ENCODE measurements around the gene ELMO1. TPM values are rescaled to one million over a fixed set of nuclear protein-coding genes. Genes with fewer than 3 reads are reported as not detected.

The ELMO1 gene
- total and polyA plus RNA-seq, 4 donors, result 29.2 to 98.3 (median 86.8) TPM

DNA sequence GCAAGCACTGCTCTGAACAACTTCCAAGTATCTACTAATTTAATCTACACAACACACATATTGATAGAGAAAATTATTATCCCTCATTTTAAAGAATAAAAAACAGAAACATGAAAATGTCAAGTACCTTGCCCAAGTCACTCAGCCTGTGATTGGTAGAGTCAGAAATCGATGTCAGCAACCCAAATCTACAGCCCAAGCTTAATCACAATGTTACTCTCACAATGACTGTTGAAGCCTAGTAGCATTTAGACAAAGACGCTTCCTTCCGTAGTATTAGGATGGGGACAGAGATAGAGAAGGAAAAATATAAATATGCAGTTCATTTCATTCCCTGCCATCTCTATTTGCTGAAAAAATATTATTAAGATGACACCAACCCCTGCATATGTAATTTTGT, 242.5 kb downstream of the ELMO1 start:
- H3K27ac ChIP-seq (ENCODE audit: low read depth, low read length), result no peak overlapping the region
- WGBS (ENCODE audit: insufficient coverage), result 100% methylated on average over 1 of the region's 3 CpGs
- no peaks in the 10 kb centered on the region for H3K36me3 ChIP-seq (ENCODE audit: control insufficient read depth, insufficient read depth, low read length)
- H3K4me1 ChIP-seq (ENCODE audit: control insufficient read depth, insufficient read depth, low read length), result peaks cover 8% of the 10 kb centered on the region
- no peaks in the 10 kb centered on the region for H3K9me3 ChIP-seq (ENCODE audit: control insufficient read depth, insufficient read depth, low read length)
- H3K27me3 ChIP-seq (ENCODE audit: control insufficient read depth, insufficient read depth, low read length), result no peaks in the 10 kb centered on the region
- H3K4me3 ChIP-seq (ENCODE audit: low read depth, low read length), result no peak overlapping the region
- no peak for DNase-seq (ENCODE audit: low read depth in 4 of 6, low spot score in 6 of 6)

DNA sequence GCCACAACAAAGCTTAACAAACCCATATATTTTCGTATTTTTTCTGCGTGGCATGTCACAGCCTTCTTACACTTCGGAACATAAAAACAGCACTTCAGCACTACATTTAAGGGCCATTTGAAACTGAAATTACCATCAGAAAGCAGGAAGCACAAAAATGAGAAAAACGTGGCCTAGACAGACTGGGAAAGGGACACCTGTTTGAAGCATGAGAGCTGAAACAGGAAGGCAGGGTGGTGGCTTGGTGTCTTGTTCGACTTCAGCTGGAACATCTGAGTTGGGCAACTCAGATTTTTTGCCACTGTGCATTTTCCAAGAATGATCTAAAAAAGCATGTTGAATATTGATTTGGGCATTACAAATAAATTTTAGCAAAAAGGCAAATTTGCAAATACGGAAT, 243.2 kb downstream of the ELMO1 start:
- peaks cover 2% of the 10 kb centered on the region for H3K36me3 ChIP-seq (ENCODE audit: control insufficient read depth, insufficient read depth, low read length)
- WGBS (ENCODE audit: insufficient coverage), result 63% methylated on average over 5 of the region's 6 CpGs
- H3K4me3 ChIP-seq (ENCODE audit: low read depth, low read length), result no peak overlapping the region
- H3K9me3 ChIP-seq (ENCODE audit: control insufficient read depth, insufficient read depth, low read length), result no peaks in the 10 kb centered on the region
- no peak overlapping the region for H3K27ac ChIP-seq (ENCODE audit: low read depth, low read length)
- no peak for DNase-seq (ENCODE audit: low read depth in 4 of 6, low spot score in 6 of 6)
- no peaks in the 10 kb centered on the region for H3K27me3 ChIP-seq (ENCODE audit: control insufficient read depth, insufficient read depth, low read length)
- peaks cover 10% of the 10 kb centered on the region for H3K4me1 ChIP-seq (ENCODE audit: control insufficient read depth, insufficient read depth, low read length)

DNA sequence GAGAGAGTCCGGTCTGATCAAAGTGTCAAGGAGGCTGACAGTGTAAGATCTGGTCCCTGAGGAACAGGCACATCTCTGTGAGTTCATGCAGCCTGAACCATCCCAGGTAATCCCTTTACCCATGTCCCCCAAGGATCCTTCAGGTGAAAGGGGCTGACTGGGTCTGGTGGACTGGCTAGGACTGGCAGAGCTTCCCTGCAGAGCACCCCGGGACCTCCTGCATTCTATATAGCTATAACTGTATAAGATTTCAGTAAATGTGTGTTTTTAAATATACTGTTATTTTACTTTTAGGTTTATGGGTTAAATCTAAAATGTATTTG, 246.8 kb downstream of the ELMO1 start:
- Histone ChIP-seq H3K4me1 (ENCODE audit: control insufficient read depth, insufficient read depth, low read length) (peaks cover 24% of the 10 kb centered on the region), H3K27ac (ENCODE audit: low read depth, low read length) (no peak overlapping the region)

DNA sequence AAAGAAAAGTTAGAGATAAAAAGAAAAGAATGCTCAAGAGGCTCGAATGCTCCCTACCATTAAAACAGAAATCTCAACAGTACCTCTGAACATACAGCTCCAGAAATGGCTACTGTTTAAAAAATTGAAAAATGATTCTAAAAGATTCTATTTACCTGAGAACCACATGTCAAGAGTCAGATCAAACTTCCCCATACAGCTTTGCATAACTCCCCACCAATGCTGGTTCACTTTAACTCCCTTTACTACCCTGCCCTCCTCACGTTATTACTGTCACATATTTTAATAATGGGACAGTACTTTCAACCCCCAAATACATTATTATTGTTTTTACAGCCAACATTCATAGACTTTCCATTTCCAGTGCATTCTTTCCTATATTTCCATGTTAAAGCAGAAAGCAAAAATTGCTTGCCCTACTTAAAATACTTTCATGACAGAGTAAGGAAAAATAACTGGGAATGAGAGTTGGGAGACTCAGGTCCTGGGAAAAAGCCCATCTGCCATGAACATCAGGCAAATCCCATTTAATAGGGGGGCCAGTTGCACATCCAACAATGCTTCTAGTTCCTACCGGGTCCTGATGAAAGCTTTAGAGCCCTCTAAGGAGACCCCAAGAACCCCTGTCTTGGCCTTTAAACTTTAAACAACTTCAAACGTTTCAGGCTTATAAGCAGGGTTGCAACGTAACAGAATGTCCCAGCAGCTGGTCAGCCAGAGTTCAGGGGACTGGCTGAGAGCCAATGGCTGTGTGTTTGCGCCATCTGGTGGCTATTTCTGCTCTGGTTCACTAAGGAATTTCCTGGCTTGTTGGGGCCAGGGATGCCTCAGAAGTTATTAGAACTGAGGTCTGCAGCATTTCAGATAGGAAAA, 247.4 kb downstream of the ELMO1 start:
- Histone ChIP-seq H3K4me3 (ENCODE audit: low read depth, low read length) (no peak overlapping the region), H3K27ac (ENCODE audit: low read depth, low read length) (peak overlapping the region; percentile 65), H3K9me3 (ENCODE audit: control insufficient read depth, insufficient read depth, low read length) (no peaks in the 10 kb centered on the region), H3K36me3 (ENCODE audit: control insufficient read depth, insufficient read depth, low read length) (peaks cover 4% of the 10 kb centered on the region), H3K4me1 (ENCODE audit: control insufficient read depth, insufficient read depth, low read length) (peaks cover 26% of the 10 kb centered on the region), H3K27me3 (ENCODE audit: control insufficient read depth, insufficient read depth, low read length) (no peaks in the 10 kb centered on the region)
- peak in 5 of 6 donors; percentile 65 to 92 (median 78) for DNase-seq (ENCODE audit: low read depth in 4 of 6, low spot score in 6 of 6)
- WGBS (ENCODE audit: insufficient coverage), result 25% methylated on average over 5 of the region's 6 CpGs

More for the DNA sequence above, 246.8 kb downstream of the ELMO1 start:
- peaks cover 4% of the 10 kb centered on the region for H3K36me3 ChIP-seq (ENCODE audit: control insufficient read depth, insufficient read depth, low read length)
- DNase-seq (ENCODE audit: low read depth in 4 of 6, low spot score in 6 of 6), result no peak
- WGBS (ENCODE audit: insufficient coverage), result 60% methylated on average over 1 of the region's 2 CpGs
- H3K27me3 ChIP-seq (ENCODE audit: control insufficient read depth, insufficient read depth, low read length), result no peaks in the 10 kb centered on the region
- H3K9me3 ChIP-seq (ENCODE audit: control insufficient read depth, insufficient read depth, low read length), result no peaks in the 10 kb centered on the region
- H3K4me3 ChIP-seq (ENCODE audit: low read depth, low read length), result no peak overlapping the region

- H3K4me3 ChIP-seq (ENCODE audit: low read depth, low read length), result no peak overlapping the region
- no peak overlapping the region for H3K27ac ChIP-seq (ENCODE audit: low read depth, low read length)
- peaks cover 26% of the 10 kb centered on the region for H3K4me1 ChIP-seq (ENCODE audit: control insufficient read depth, insufficient read depth, low read length)
- DNase-seq (ENCODE audit: low read depth in 4 of 6, low spot score in 6 of 6), result peak in 5 of 6 donors; percentile 74 to 97 (median 85)
- no peaks in the 10 kb centered on the region for H3K27me3 ChIP-seq (ENCODE audit: control insufficient read depth, insufficient read depth, low read length)
- H3K9me3 ChIP-seq (ENCODE audit: control insufficient read depth, insufficient read depth, low read length), result no peaks in the 10 kb centered on the region
- H3K36me3 ChIP-seq (ENCODE audit: control insufficient read depth, insufficient read depth, low read length), result peaks cover 4% of the 10 kb centered on the region
- WGBS (ENCODE audit: insufficient coverage), result 0% methylated on average over 1 of the region's 6 CpGs
These were observed 249.7 kb downstream of the ELMO1 start for GRCh38 chr7:37198906-37199485.

DNA sequence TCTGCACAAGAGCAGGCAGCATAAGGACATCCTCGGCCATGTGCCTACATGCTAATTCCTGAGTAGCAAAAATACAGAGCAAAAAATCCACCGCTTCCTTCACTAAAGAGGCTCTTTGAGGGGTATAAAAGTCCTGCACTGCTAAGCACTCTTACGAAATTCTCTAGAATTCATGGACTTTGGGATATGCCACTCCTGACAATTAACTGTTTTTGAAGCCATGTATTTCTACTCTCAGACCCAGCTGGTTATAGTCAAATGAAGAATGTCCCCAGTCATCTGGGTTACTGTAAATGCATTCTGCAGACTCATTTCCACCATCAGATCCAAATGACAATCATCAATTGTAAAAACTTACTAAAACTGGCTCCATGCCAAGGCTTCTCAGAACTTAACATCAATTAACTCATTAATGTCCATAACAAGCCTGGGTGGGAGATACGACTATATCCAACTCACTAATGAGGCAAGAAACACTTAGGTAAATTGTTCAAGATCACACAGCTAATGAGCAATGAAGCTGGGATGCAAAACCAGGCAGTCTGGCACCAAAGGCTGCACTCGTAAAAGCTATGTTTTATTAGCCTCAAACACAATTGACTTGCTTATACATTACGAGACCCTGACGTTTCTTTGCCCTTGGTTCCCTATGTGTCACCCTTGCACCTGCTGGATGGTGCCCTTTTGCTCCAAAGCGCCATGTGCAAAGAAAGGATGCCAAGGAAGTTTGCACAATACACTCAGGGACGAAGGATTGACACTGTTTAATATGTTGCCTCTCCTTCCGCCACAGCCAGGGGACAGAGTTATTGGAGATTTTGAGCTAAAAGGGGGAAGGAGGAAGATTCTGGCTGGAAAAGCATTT, 250.4 kb downstream of the ELMO1 start:
- Histone ChIP-seq H3K9me3 (ENCODE audit: control insufficient read depth, insufficient read depth, low read length) (no peaks in the 10 kb centered on the region), H3K4me3 (ENCODE audit: low read depth, low read length) (no peak overlapping the region), H3K27me3 (ENCODE audit: control insufficient read depth, insufficient read depth, low read length) (no peaks in the 10 kb centered on the region), H3K36me3 (ENCODE audit: control insufficient read depth, insufficient read depth, low read length) (peaks cover 4% of the 10 kb centered on the region), H3K27ac (ENCODE audit: low read depth, low read length) (no peak overlapping the region), H3K4me1 (ENCODE audit: control insufficient read depth, insufficient read depth, low read length) (peaks cover 26% of the 10 kb centered on the region)
- DNase-seq (ENCODE audit: low read depth in 4 of 6, low spot score in 6 of 6), result peak in 2 of 6 donors; percentile 29 to 63
- WGBS (ENCODE audit: insufficient coverage), result 39% methylated on average over 7 of the region's 10 CpGs

GRCh38 chr7:37197108-37197507, 251.6 kb downstream of the ELMO1 start:
- Histone ChIP-seq H3K4me3 (ENCODE audit: low read depth, low read length) (no peak overlapping the region), H3K9me3 (ENCODE audit: control insufficient read depth, insufficient read depth, low read length) (no peaks in the 10 kb centered on the region), H3K27me3 (ENCODE audit: control insufficient read depth, insufficient read depth, low read length) (no peaks in the 10 kb centered on the region), H3K4me1 (ENCODE audit: control insufficient read depth, insufficient read depth, low read length) (peaks cover 26% of the 10 kb centered on the region), H3K27ac (ENCODE audit: low read depth, low read length) (no peak overlapping the region), H3K36me3 (ENCODE audit: control insufficient read depth, insufficient read depth, low read length) (peaks cover 4% of the 10 kb centered on the region)
- WGBS (ENCODE audit: insufficient coverage), result 88% methylated on average over 6 of the region's 10 CpGs
- no peak for DNase-seq (ENCODE audit: low read depth in 4 of 6, low spot score in 6 of 6)

DNA sequence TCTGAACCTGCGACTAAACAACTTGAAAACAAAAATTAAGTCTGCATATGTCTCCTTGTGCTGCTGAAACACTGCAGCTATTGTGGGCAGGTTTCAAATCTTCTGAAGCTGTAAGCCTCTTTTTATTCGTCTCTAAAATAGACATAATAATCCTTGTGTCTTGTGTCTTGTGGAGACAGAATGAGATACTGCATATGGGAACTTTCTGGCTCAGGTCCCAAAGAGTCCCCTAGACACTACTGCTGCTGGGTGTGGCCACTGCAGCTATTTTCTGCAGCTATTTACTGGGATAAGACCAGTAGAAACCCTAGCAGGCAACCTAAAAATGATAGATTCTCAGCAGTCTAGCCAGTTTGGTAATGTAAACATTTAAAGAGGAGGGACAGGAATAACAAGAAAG, 252.0 kb downstream of the ELMO1 start:
- WGBS (ENCODE audit: insufficient coverage), result 57% methylated on average over 1 of the region's 2 CpGs
- Histone ChIP-seq H3K4me1 (ENCODE audit: control insufficient read depth, insufficient read depth, low read length) (peaks cover 24% of the 10 kb centered on the region), H3K36me3 (ENCODE audit: control insufficient read depth, insufficient read depth, low read length) (peaks cover 4% of the 10 kb centered on the region), H3K9me3 (ENCODE audit: control insufficient read depth, insufficient read depth, low read length) (no peaks in the 10 kb centered on the region), H3K27me3 (ENCODE audit: control insufficient read depth, insufficient read depth, low read length) (no peaks in the 10 kb centered on the region), H3K4me3 (ENCODE audit: low read depth, low read length) (no peak overlapping the region), H3K27ac (ENCODE audit: low read depth, low read length) (no peak overlapping the region)
- peak in 1 of 6 donors; percentile 49 for DNase-seq (ENCODE audit: low read depth in 4 of 6, low spot score in 6 of 6)

- no peak for DNase-seq (ENCODE audit: low read depth in 4 of 6, low spot score in 6 of 6)
- Histone ChIP-seq H3K27ac (ENCODE audit: low read depth, low read length) (no peak overlapping the region), H3K36me3 (ENCODE audit: control insufficient read depth, insufficient read depth, low read length) (peaks cover 1% of the 10 kb centered on the region), H3K27me3 (ENCODE audit: control insufficient read depth, insufficient read depth, low read length) (no peaks in the 10 kb centered on the region), H3K9me3 (ENCODE audit: control insufficient read depth, insufficient read depth, low read length) (no peaks in the 10 kb centered on the region), H3K4me3 (ENCODE audit: low read depth, low read length) (no peak overlapping the region), H3K4me1 (ENCODE audit: control insufficient read depth, insufficient read depth, low read length) (peaks cover 16% of the 10 kb centered on the region)
- WGBS (ENCODE audit: insufficient coverage), result 93% methylated on average over 7 of the region's 7 CpGs
These were observed 253.3 kb downstream of the ELMO1 start for GRCh38 chr7:37195388-37195787.
